Measurements from ENCODE around the gene DUSP6. TPM values are rescaled to one million over a fixed set of nuclear protein-coding genes. Genes with fewer than 3 reads are reported as not detected.

The DUSP6 gene
- total and polyA plus RNA-seq, 2 of the 13 experiments (the other 11 are each of a cell fraction or from before 2014, with no cell fraction given), result 40.9 to 161 TPM

GRCh38 chr12:89307474-89308253 lies 44.6 kb downstream of the DUSP6 start:
- H3K9ac ChIP-seq (ENCODE audit: insufficient read depth, low read depth, low read length), result no peak overlapping the region
- H3K27ac ChIP-seq (ENCODE audit: extremely low read length, insufficient read depth, low read length), result no peak overlapping the region
- no peaks in the 10 kb centered on the region for H3K9me3 ChIP-seq (ENCODE audit: low read length)
- TF ChIP-seq ZNF143 (CRISPR knock-in tag; IDR thresholded peaks at IDR 0.05) (no peak), ZUFSP (CRISPR knock-in tag; IDR thresholded peaks at IDR 0.05; ENCODE audit: borderline replicate concordance) (no peak), PAF1 (CRISPR knock-in tag; IDR thresholded peaks at IDR 0.05) (no peak), RFXAP (CRISPR knock-in tag; IDR thresholded peaks at IDR 0.05; ENCODE audit: borderline replicate concordance) (no peak), RXRA (CRISPR knock-in tag; IDR thresholded peaks at IDR 0.05) (no peak), CHCHD3 (CRISPR knock-in tag; IDR thresholded peaks at IDR 0.05) (no peak), ZNF609 (CRISPR knock-in tag; IDR thresholded peaks at IDR 0.05; ENCODE audit: borderline replicate concordance) (no peak), ATF5 (CRISPR knock-in tag; IDR thresholded peaks at IDR 0.05; ENCODE audit: low read depth) (no peak), ZNF567 (CRISPR knock-in tag; IDR thresholded peaks at IDR 0.05; ENCODE audit: borderline replicate concordance) (no peak), RBM22 (optimal IDR thresholded peaks at IDR 0.05; ENCODE audit: low read length) (no peak)
- H3K4me2 ChIP-seq (ENCODE audit: low read depth, low read length), result peak overlapping the region; percentile 59
- WGBS (ENCODE audit: low lambda C conversion rate), result 41% methylated on average over 9 of the region's 9 CpGs
- in situ Hi-C loops (cut with HindIII; ENCODE audit: extremely low pct_ligation_motif_present, low pct_unique_long_range_greater_than_20kb) (no loop called here), intact Hi-C loops (cut with micrococcal nuclease; ENCODE audit: unreplicated experiment) (no loop called here)
- DNase-seq (ENCODE audit: low spot score) (no peak), ATAC-seq (peak; percentile 53; the same call in 1 of the 3 replicates), FAIRE-seq (no peak)
- no TSS peak for BruUV-seq (replicated peaks)
- H3K4me3 ChIP-seq (replicated peaks in 1 of 3; ENCODE audit: insufficient read depth in 1 of 3, low read depth in 2 of 3, low read length in 3 of 3), result peak overlapping the region in 2 of 3 experiments; percentile 18 to 28; a peak in 3 of 6 replicates
- ChIA-PET CTCF (ENCODE audit: low intra/inter-chr PET ratio, low total read pairs) (no interaction called here), POLR2A (no interaction called here)
- H3K4me1 ChIP-seq (ENCODE audit: insufficient read depth, low read length), result peaks cover 7% of the 10 kb centered on the region; the same call in 1 of the 2 replicates
- H3K79me2 ChIP-seq (ENCODE audit: insufficient read depth, low read length), result no peaks in the 10 kb centered on the region
- H3K36me3 ChIP-seq (replicated peaks in 1 of 2; ENCODE audit: control insufficient read depth in 1 of 2, insufficient read depth in 2 of 2, low read length in 2 of 2), result no peaks in the 10 kb centered on the region
- no peaks in the 10 kb centered on the region for H4K20me1 ChIP-seq (ENCODE audit: insufficient read depth, low read length)
- H3K27me3 ChIP-seq (ENCODE audit: control insufficient read depth in 1 of 2, insufficient read depth in 2 of 2, low read length in 2 of 2), result no peaks in the 10 kb centered on the region; a peak in 1 of 5 replicates
- peak overlapping the region; percentile 71 for H2AFZ ChIP-seq (ENCODE audit: low read length)
